Measurements from ENCODE around the gene PAPPA2. TPM values are rescaled to one million over a fixed set of nuclear protein-coding genes. Genes with fewer than 3 reads are reported as not detected.

The PAPPA2 gene
- total RNA-seq, 1 experiment from 2014 or later, result not detected

GRCh38 chr1:176843352-176844297, 380.6 kb downstream of the PAPPA2 start:
- Histone ChIP-seq H4K20me1 (ENCODE audit: low read length) (no peaks in the 10 kb centered on the region), H3K27ac (ENCODE audit: low read length) (no peak overlapping the region), H2AFZ (ENCODE audit: low read length) (no peak overlapping the region), H3K4me3 (ENCODE audit: low read length) (no peak overlapping the region), H3K79me2 (ENCODE audit: low read length) (no peaks in the 10 kb centered on the region), H3K9me3 (ENCODE audit: low read length) (no peaks in the 10 kb centered on the region), H3K27me3 (ENCODE audit: low read length) (peaks cover 17% of the 10 kb centered on the region; the same call in 1 of the 2 replicates), H3K9me2 (replicated peaks; ENCODE audit: low read length) (no peaks in the 10 kb centered on the region), H3K4me2 (ENCODE audit: low read length) (no peak overlapping the region), H3F3A (ENCODE audit: low read length, unreplicated experiment) (no peaks in the 10 kb centered on the region), H3K9ac (ENCODE audit: low read length) (no peak overlapping the region), H3K36me3 (ENCODE audit: low read depth, low read length) (no peaks in the 10 kb centered on the region), H3K4me1 (ENCODE audit: insufficient read depth, low read length) (no peaks in the 10 kb centered on the region)
- ChIA-PET CTCF (no interaction called here), POLR2A (ENCODE audit: unreplicated experiment) (no interaction called here)
- TF ChIP-seq EZH2phosphoT487 (IDR thresholded peaks at IDR 0.05; ENCODE audit: borderline replicate concordance, low read length) (no peak), CTCF (conservative IDR thresholded peaks at IDR 0.05; ENCODE audit: low read depth, low read length) (peak; percentile 53), EZH2 (IDR thresholded peaks at IDR 0.05; ENCODE audit: low read length, unreplicated experiment) (no peak)
- no peak for ATAC-seq
- BruUV-seq (replicated peaks), result no TSS peak
- peak; percentile 29 for DNase-seq
- intact Hi-C loops (cut with micrococcal nuclease), result loop anchor here (1.0 kb wide), 1 partner anchor 468 kb away; no protein-coding TSS in a partner anchor

GRCh38 chr1:176847052-176847451, 384.1 kb downstream of the PAPPA2 start:
- no peak for DNase-seq
- H2AFZ ChIP-seq (ENCODE audit: low read length), result no peak overlapping the region
- H3F3A ChIP-seq (ENCODE audit: low read length, unreplicated experiment), result no peaks in the 10 kb centered on the region
- no TSS peak for BruUV-seq (replicated peaks)
- ChIA-PET CTCF (no interaction called here), POLR2A (ENCODE audit: unreplicated experiment) (no interaction called here)
- no peaks in the 10 kb centered on the region for H3K4me1 ChIP-seq (ENCODE audit: insufficient read depth, low read length)
- H4K20me1 ChIP-seq (ENCODE audit: low read length), result no peaks in the 10 kb centered on the region
- peaks cover 7% of the 10 kb centered on the region; the same call in 1 of the 2 replicates for H3K27me3 ChIP-seq (ENCODE audit: low read length)
- H3K4me2 ChIP-seq (ENCODE audit: low read length), result no peak overlapping the region
- ATAC-seq, result no peak
- H3K79me2 ChIP-seq (ENCODE audit: low read length), result no peaks in the 10 kb centered on the region
- no peak overlapping the region for H3K4me3 ChIP-seq (ENCODE audit: low read length)
- no peak for TF ChIP-seq EZH2phosphoT487 (IDR thresholded peaks at IDR 0.05; ENCODE audit: borderline replicate concordance, low read length)
- no peak for TF ChIP-seq EZH2 (IDR thresholded peaks at IDR 0.05; ENCODE audit: low read length, unreplicated experiment)
- H3K27ac ChIP-seq (ENCODE audit: low read length), result no peak overlapping the region
- H3K9me3 ChIP-seq (ENCODE audit: low read length), result no peaks in the 10 kb centered on the region
- intact Hi-C loops (cut with micrococcal nuclease), result no loop called here
- no peaks in the 10 kb centered on the region for H3K36me3 ChIP-seq (ENCODE audit: low read depth, low read length)
- no peaks in the 10 kb centered on the region for H3K9me2 ChIP-seq (replicated peaks; ENCODE audit: low read length)
- no peak overlapping the region for H3K9ac ChIP-seq (ENCODE audit: low read length)

- TF ChIP-seq CTCF (conservative IDR thresholded peaks at IDR 0.05; ENCODE audit: low read depth, low read length) (no peak), EZH2 (IDR thresholded peaks at IDR 0.05; ENCODE audit: low read length, unreplicated experiment) (no peak), EZH2phosphoT487 (IDR thresholded peaks at IDR 0.05; ENCODE audit: borderline replicate concordance, low read length) (no peak)
- POLR2A ChIA-PET (ENCODE audit: unreplicated experiment), result no interaction called here
Observed at GRCh38 chr1:176849281-176849680, 386.3 kb downstream of the PAPPA2 start.

More at GRCh38 chr1:176849281-176849680, 386.3 kb downstream of the PAPPA2 start:
- H3K79me2 ChIP-seq (ENCODE audit: low read length), result no peaks in the 10 kb centered on the region
- H3K27me3 ChIP-seq (ENCODE audit: low read length), result peaks cover 7% of the 10 kb centered on the region; the same call in 1 of the 2 replicates
- H3K4me3 ChIP-seq (ENCODE audit: low read length), result no peak overlapping the region
- no peaks in the 10 kb centered on the region for H3F3A ChIP-seq (ENCODE audit: low read length, unreplicated experiment)
- no peaks in the 10 kb centered on the region for H3K4me1 ChIP-seq (ENCODE audit: insufficient read depth, low read length)
- H3K9me3 ChIP-seq (ENCODE audit: low read length), result no peaks in the 10 kb centered on the region
- DNase-seq (no peak), ATAC-seq (no peak)
- H3K4me2 ChIP-seq (ENCODE audit: low read length), result no peak overlapping the region
- no peaks in the 10 kb centered on the region for H3K36me3 ChIP-seq (ENCODE audit: low read depth, low read length)
- H2AFZ ChIP-seq (ENCODE audit: low read length), result no peak overlapping the region
- intact Hi-C loops (cut with micrococcal nuclease), result no loop called here
- H4K20me1 ChIP-seq (ENCODE audit: low read length), result no peaks in the 10 kb centered on the region
- CTCF ChIA-PET, result no interaction called here
- H3K27ac ChIP-seq (ENCODE audit: low read length), result no peak overlapping the region
- H3K9me2 ChIP-seq (replicated peaks; ENCODE audit: low read length), result no peaks in the 10 kb centered on the region
- no TSS peak for BruUV-seq (replicated peaks)
- H3K9ac ChIP-seq (ENCODE audit: low read length), result no peak overlapping the region
